GM12874 (cell line): ENCODE results near the gene TXNDC15.

Experiments
- CTCF ChIP-seq: IDR thresholded peaks from 2 replicates; pipeline ENCODE4 v1.5.1; 2011; ENCODE audit warnings: low read depth, mild to moderate bottlenecking, control low read depth, low read length, moderate library complexity; ENCODE audit not compliant: insufficient read depth

TXNDC15 gene

GRCh38 chr5:134844252-134844651 is 29.9 kb upstream of the TXNDC15 start:
- no peak for TF ChIP-seq CTCF

- TF ChIP-seq CTCF: no peak
Measured at GRCh38 chr5:134845335-134845851, 28.8 kb upstream of the TXNDC15 start.

GRCh38 chr5:134845852-134846640 is 28.1 kb upstream of the TXNDC15 start, which contains the start of gene C5orf24:
C5orf24 (plus strand) TSS chr5:134845968; CDS start chr5:134854901, 8,933 bp downstream.
- no peak for TF ChIP-seq CTCF

GRCh38 chr5:134846641-134846960 is 27.6 kb upstream of the TXNDC15 start:
- TF ChIP-seq CTCF: no peak

- TF ChIP-seq CTCF: peak; percentile 45; the same call in 1 of the 2 replicates
Measured at GRCh38 chr5:134851307-134851923, 22.8 kb upstream of the TXNDC15 start.

GRCh38 chr5:134857401-134857800 is 16.8 kb upstream of the TXNDC15 start:
- TF ChIP-seq CTCF: no peak

- no peak for TF ChIP-seq CTCF
Measured at GRCh38 chr5:134864707-134865106, 9.5 kb upstream of the TXNDC15 start.
